H1 (cell line): ENCODE measurements around the gene APBA2. TPM values are rescaled to one million over a fixed set of nuclear protein-coding genes. Genes with fewer than 3 reads are reported as not detected.

ENCODE experiments used
- CTCF ChIA-PET: fragments of 300-600 bp; sonication (Branson Sonifier 250); formaldehyde crosslinking; loops from one replicate; lab custom pipeline; 2021; ENCODE audit not compliant: partially characterized antibody; lab: Charles Lee
- POLR2A ChIA-PET: fragments of 300-600 bp; sonication (Branson Sonifier 250); formaldehyde crosslinking; loops from one replicate; lab custom pipeline; 2021; ENCODE audit warnings: inconsistent platforms; ENCODE audit not compliant: partially characterized antibody; lab: Charles Lee
- DNase-seq, 2 experiments: peaks; one replicate each; pipeline versions ENCODE4 v3.0.0 to v3.0.0-alpha.2; 2010 to 2022; ENCODE audit warnings: low spot score in 2 of 2, low read depth in 1 of 2, mixed read lengths in 1 of 2
- FAIRE-seq: peaks from 2 replicates; lab custom pipeline; 2011; peaks lifted over from hg19 to GRCh38; lab: Jason Lieb, UNC
- H2AFZ ChIP-seq: 2 replicates; pipeline ENCODE4 v1.8.1; 2012; ENCODE audit warnings: low read length, inconsistent platforms
- H2AK5ac ChIP-seq: 2 replicates; pipeline ENCODE4 v1.6.1; 2013; ENCODE audit warnings: low read depth, low read length
- H2BK120ac ChIP-seq: replicated peaks from 2 replicates; pipeline ENCODE3; 2013; ENCODE audit warnings: low read depth, low read length, inconsistent platforms
- H2BK12ac ChIP-seq: 2 replicates; pipeline ENCODE4 v1.6.1; 2013; ENCODE audit warnings: low read depth, low read length
- H2BK15ac ChIP-seq: 2 replicates; pipeline ENCODE4 v1.6.1; 2013; ENCODE audit warnings: low read length
- H2BK20ac ChIP-seq: 2 replicates; pipeline ENCODE4 v1.6.1; 2013; ENCODE audit warnings: low read length
- H2BK5ac ChIP-seq: 2 replicates; pipeline ENCODE4 v1.6.1; 2013; ENCODE audit warnings: low read depth, low read length
- H3K14ac ChIP-seq: 2 replicates; pipeline ENCODE4 v1.6.1; 2013; ENCODE audit warnings: inconsistent platforms; ENCODE audit not compliant: insufficient read length
- H3K18ac ChIP-seq: 2 replicates; pipeline ENCODE4 v1.6.1; 2013; ENCODE audit warnings: low read length; ENCODE audit errors: extremely low read depth
- H3K23ac ChIP-seq: 2 replicates; pipeline ENCODE4 v1.6.1; 2013; ENCODE audit warnings: inconsistent platforms; ENCODE audit not compliant: insufficient read length
- H3K23me2 ChIP-seq: 2 replicates; pipeline ENCODE4 v1.6.1; 2013; ENCODE audit warnings: low read depth, low read length
- H3K27ac ChIP-seq: 2 replicates; pipeline ENCODE4 v1.6.1; 2011; ENCODE audit warnings: low read depth, low read length, inconsistent platforms
- H3K27me3 ChIP-seq, 4 experiments: replicated peaks in 1 of 4; 1 replicate in 1 of 4; 2 replicates in 3 of 4; pipeline versions ENCODE4 v1.6.1 to v1.8.1; 2011 to 2013; ENCODE audit warnings: low read length in 3 of 4, mild to moderate bottlenecking in 3 of 4, inconsistent platforms in 2 of 4, mixed read lengths in 2 of 4, moderate library complexity in 1 of 4; ENCODE audit not compliant: control insufficient read depth in 3 of 4, insufficient read depth in 3 of 4; ENCODE audit errors: extremely low read depth in 1 of 4
- H3K36me3 ChIP-seq, 4 experiments: 2 replicates each; pipeline versions ENCODE4 v1.6.1 to v1.8.1; 2011 to 2013; ENCODE audit warnings: mild to moderate bottlenecking in 4 of 4, low read length in 3 of 4, moderate library complexity in 2 of 4, control low read depth in 1 of 4, inconsistent platforms in 1 of 4; ENCODE audit not compliant: insufficient read depth in 4 of 4, control insufficient read depth in 2 of 4
- H3K4ac ChIP-seq: replicated peaks from 2 replicates; pipeline ENCODE3; 2013; ENCODE audit warnings: low read length, low read depth, mixed read lengths, inconsistent platforms; ENCODE audit not compliant: insufficient read length
- H3K4me1 ChIP-seq, 4 experiments: replicated peaks in 1 of 4; 1 replicate in 1 of 4; 2 replicates in 3 of 4; pipeline versions ENCODE4 v1.6.1 to v1.8.1; 2011 to 2013; ENCODE audit warnings: low read length in 3 of 4, inconsistent platforms in 2 of 4, mixed read lengths in 1 of 4; ENCODE audit not compliant: insufficient read depth in 4 of 4, control insufficient read depth in 3 of 4
- H3K4me2 ChIP-seq, 2 experiments: 2 replicates each; pipeline versions ENCODE4 v1.6.1 to v1.8.1; 2011 to 2013; ENCODE audit warnings: low read depth in 2 of 2, low read length in 2 of 2, control low read depth in 1 of 2, inconsistent platforms in 1 of 2, mild to moderate bottlenecking in 1 of 2; ENCODE audit not compliant: insufficient read depth in 1 of 2
- H3K4me3 ChIP-seq, 4 experiments: fragments of 200-600, 300-600 bp in 1 of 4; sonication (generic), shearing (Covaris generic), sonication (Bioruptor Twin) in 1 of 4; 2 replicates each; pipeline versions ENCODE4 v1.5.1 to v1.8.1; 2011 to 2016; ENCODE audit warnings: low read length in 4 of 4, low read depth in 3 of 4, control low read depth in 2 of 4, inconsistent platforms in 2 of 4, mild to moderate bottlenecking in 2 of 4, mixed read lengths in 1 of 4, moderate library complexity in 1 of 4; ENCODE audit not compliant: insufficient read depth in 2 of 4; ENCODE audit errors: extremely low read depth in 1 of 4
- H3K56ac ChIP-seq: replicated peaks from 2 replicates; pipeline ENCODE3; 2013; ENCODE audit warnings: low read depth, mild to moderate bottlenecking, mixed read lengths, low read length, inconsistent platforms; ENCODE audit not compliant: insufficient read length
- H3K79me1 ChIP-seq: 2 replicates; pipeline ENCODE4 v1.6.1; 2013; ENCODE audit warnings: low read depth, low read length, control low read depth
- H3K79me2 ChIP-seq, 2 experiments: 2 replicates each; pipeline versions ENCODE4 v1.6.1 to v1.8.1; 2012 to 2013; ENCODE audit warnings: low read length in 2 of 2, mild to moderate bottlenecking in 2 of 2, inconsistent platforms in 1 of 2; ENCODE audit not compliant: insufficient read depth in 2 of 2, control insufficient read depth in 1 of 2
- H3K9ac ChIP-seq, 4 experiments: replicated peaks in 1 of 4; 1 replicate in 1 of 4; 2 replicates in 3 of 4; pipeline versions ENCODE4 v1.6.1 to v1.8.1; 2011 to 2013; ENCODE audit warnings: low read depth in 3 of 4, low read length in 3 of 4, control low read depth in 2 of 4, mild to moderate bottlenecking in 2 of 4, moderate library complexity in 2 of 4, inconsistent platforms in 1 of 4; ENCODE audit errors: extremely low read depth in 1 of 4
- H3K9me3 ChIP-seq, 2 experiments: 2 replicates each; pipeline versions ENCODE4 v1.6.1 to v1.8.1; 2012 to 2013; ENCODE audit warnings: mild to moderate bottlenecking in 2 of 2, moderate library complexity in 2 of 2, control low read depth in 1 of 2, inconsistent platforms in 1 of 2, low read depth in 1 of 2, low read length in 1 of 2, mixed read lengths in 1 of 2; ENCODE audit not compliant: insufficient read depth in 2 of 2
- H4K20me1 ChIP-seq, 2 experiments: replicated peaks in 1 of 2; 2 replicates each; pipeline versions ENCODE3 to v1.8.1; 2011 to 2013; ENCODE audit warnings: inconsistent platforms in 2 of 2, low read length in 2 of 2, mild to moderate bottlenecking in 1 of 2; ENCODE audit not compliant: insufficient read depth in 2 of 2, control insufficient read depth in 1 of 2
- H4K5ac ChIP-seq: 2 replicates; pipeline ENCODE4 v1.6.1; 2013; ENCODE audit warnings: low read length, low read depth, mixed read lengths, inconsistent platforms; ENCODE audit not compliant: insufficient read length
- H4K8ac ChIP-seq: 2 replicates; pipeline ENCODE4 v1.8.0; 2013; ENCODE audit warnings: mild to moderate bottlenecking, moderate library complexity, low read length, inconsistent platforms; ENCODE audit not compliant: insufficient read depth; ENCODE audit errors: extremely low read depth
- H4K91ac ChIP-seq: replicated peaks from 2 replicates; pipeline ENCODE3; 2013; ENCODE audit warnings: low read length, mixed read lengths, inconsistent platforms; ENCODE audit not compliant: insufficient read length
- BACH1 ChIP-seq: IDR thresholded peaks from 2 replicates; pipeline ENCODE4 v1.6.1; 2012; ENCODE audit warnings: low read length, improper control_type of control experiment
- HDAC6 ChIP-seq: IDR thresholded peaks from one replicate; pipeline ENCODE4 v1.7.1; 2012; ENCODE audit warnings: low read depth, mild to moderate bottlenecking, inconsistent platforms, low read length, moderate library complexity
- RBBP5 ChIP-seq: IDR thresholded peaks from 2 replicates; pipeline ENCODE4 v1.7.1; 2012; ENCODE audit warnings: low read depth, mild to moderate bottlenecking, inconsistent platforms, low read length, moderate library complexity, borderline replicate concordance
- RFX5 ChIP-seq: IDR thresholded peaks from 2 replicates; pipeline ENCODE4 v1.6.1; 2011; ENCODE audit warnings: low read depth, low read length, improper control_type of control experiment, borderline replicate concordance
- TEAD4 ChIP-seq: IDR thresholded peaks from 2 replicates; pipeline ENCODE4 v1.6.1; 2012; ENCODE audit warnings: low read depth, low read length, inconsistent platforms, mixed read lengths
- WGBS, 2 experiments: shearing (Covaris generic) in 1 of 2; methylation state at CpG; one replicate each; pipeline versions ENCODE4 v1.1.6 to v1.1.7; 2013 to 2015; ENCODE audit warnings: low lambda C conversion rate in 2 of 2, mixed read lengths in 2 of 2, inconsistent platforms in 1 of 2, low coverage in 1 of 2, missing lambda C conversion rate in 1 of 2; ENCODE audit not compliant: insufficient replicate concordance in 2 of 2, insufficient coverage in 1 of 2, insufficient read length in 1 of 2; ENCODE audit errors: extremely low coverage in 1 of 2, missing lambda C conversion rate in 1 of 2; 5-methylcytosine and 5-hydroxymethylcytosine counted together
- polyA plus RNA-seq, 7 experiments: library from polyadenylated mRNA; depleted of rRNA in 3 of 7; stranded (reverse) in 5 of 7; unstranded in 2 of 7; fragments of >200 nt in 5 of 7; fragments of 200-250 nt in 2 of 7; gene quantifications; 1 replicate in 5 of 7; 2 replicates in 1 of 7; 4 replicates in 1 of 7; pipeline versions ENCODE4 v1.2.1 to v1.2.3, GENCODE V29; 2011 to 2013; ENCODE audit warnings: missing spikeins in 2 of 7, mixed read lengths in 2 of 7
- total RNA-seq: library from RNA; stranded (reverse); fragmentation: NEBNext Ultra II Directional; extraction: Animal tissue kit (Norgen Biotek cat#: 25700); gene quantifications from 2 replicates; pipeline ENCODE4 v1.2.1, GENCODE V29; 2021

Gene APBA2
- total and polyA plus RNA-seq, 2 of the 8 experiments (the other 6 are each of a cell fraction or from before 2014, with no cell fraction given): 15.5 to 19.0 TPM

- no peak overlapping the region for H3K4ac ChIP-seq
- H3K79me2 ChIP-seq: no peaks in the 10 kb centered on the region
- H3K4me1 ChIP-seq: peaks cover 0 to 2% (median 0%) of the 10 kb centered on the region in 4 experiments; a peak in 2 of 7 replicates
- no peak overlapping the region for H3K9ac ChIP-seq
- no peak overlapping the region for H3K23ac ChIP-seq
- H4K20me1 ChIP-seq: no peaks in the 10 kb centered on the region
- 0 out of 2 replicates have a peak overlapping the region, but pooled peaks have one; percentile 15 for H4K8ac ChIP-seq
- FAIRE-seq (no peak), DNase-seq (no peak)
- 91% methylated on average over 12 of the region's 13 CpGs; no CpG with 5 or more reads in 1 of the 2 experiments for WGBS, 2 experiments
- H3K14ac ChIP-seq: no peak overlapping the region
- no peak overlapping the region for H2BK20ac ChIP-seq
- no peak overlapping the region for H2AK5ac ChIP-seq
- CTCF ChIA-PET: interaction anchor here (1.2 to 3.4 kb wide), 2 partner anchors 8 to 195 kb away, joined by 4 to 19 read pairs; no protein-coding TSS in a partner anchor
- H3K18ac ChIP-seq: no peak overlapping the region
- no peak overlapping the region for H3K4me3 ChIP-seq
- H2BK12ac ChIP-seq: no peak overlapping the region
- H3K79me1 ChIP-seq: peaks cover 7% of the 10 kb centered on the region
- no peak overlapping the region for H3K27ac ChIP-seq
- peaks cover 6 to 11% of the 10 kb centered on the region in 2 experiments for H3K9me3 ChIP-seq
- H4K5ac ChIP-seq: no peak overlapping the region
- no peak for TF ChIP-seq HDAC6
- no peak for TF ChIP-seq RFX5
- no peak for TF ChIP-seq RBBP5
- TF ChIP-seq TEAD4: no peak
- TF ChIP-seq BACH1: no peak
- no peak overlapping the region for H2AFZ ChIP-seq
- 0 out of 2 replicates have a peak overlapping the region, but pooled peaks have one; percentile 35 for H2BK5ac ChIP-seq
- H3K56ac ChIP-seq: no peak overlapping the region
- H4K91ac ChIP-seq: no peak overlapping the region
- no peaks in the 10 kb centered on the region for H3K36me3 ChIP-seq
- no peaks in the 10 kb centered on the region for H3K27me3 ChIP-seq
- no peak overlapping the region for H3K4me2 ChIP-seq
- no peak overlapping the region for H2BK120ac ChIP-seq
- POLR2A ChIA-PET: interaction anchor here (1.7 kb wide), 1 partner anchor 10 kb away, joined by 6 read pairs; the partner anchor contains the start of gene APBA2
- no peaks in the 10 kb centered on the region for H3K23me2 ChIP-seq
- no peak overlapping the region for H2BK15ac ChIP-seq
These were observed 9.4 kb downstream of the APBA2 start for GRCh38 chr15:28895146-28895545.
